Stimulated activated naive B cell treated with anti-CD40 and anti-IgM and Interleukin-4, amounts not matched to agents 10 μg/mL and 1 μg/mL and 100 μg/mL, for 72 hours (primary cell): Measurements from ENCODE around the gene ZNF862.

Source experiments
- ATAC-seq, 2 donors: fragments of 150-1000 bp; cut with Tn5 transposase; replicated peaks; 2 replicates each; pipeline ENCODE4 v1.10.0; 2021; ENCODE audit warnings: moderate library complexity in 1 of 2
- DNase-seq: peaks from one replicate; pipeline ENCODE4 v3.0.0; 2021
- H3K27ac Mint-ChIP-seq: one replicate; pipeline ENCODE4 v1.8.0; 2022; ENCODE audit warnings: mild to moderate bottlenecking, mixed read lengths
- H3K27me3 Mint-ChIP-seq, 2 donors: one replicate each; pipeline ENCODE4 v1.8.0; 2022; ENCODE audit warnings: mixed read lengths in 2 of 2
- H3K36me3 Mint-ChIP-seq, 2 donors: one replicate each; pipeline ENCODE4 v1.8.0; 2022; ENCODE audit warnings: mixed read lengths in 2 of 2, mild to moderate bottlenecking in 1 of 2
- H3K4me1 Mint-ChIP-seq, 2 donors: one replicate each; pipeline ENCODE4 v1.8.0; 2022; ENCODE audit warnings: mixed read lengths in 2 of 2, mild to moderate bottlenecking in 1 of 2
- H3K4me3 Mint-ChIP-seq, 2 donors: one replicate each; pipeline ENCODE4 v1.8.0; 2022; ENCODE audit warnings: mild to moderate bottlenecking in 2 of 2, mixed read lengths in 2 of 2, moderate library complexity in 1 of 2
- H3K9me3 Mint-ChIP-seq, 2 donors: one replicate each; pipeline ENCODE4 v1.8.0; 2022; ENCODE audit warnings: mixed read lengths in 2 of 2, mild to moderate bottlenecking in 1 of 2

Gene ZNF862

DNA sequence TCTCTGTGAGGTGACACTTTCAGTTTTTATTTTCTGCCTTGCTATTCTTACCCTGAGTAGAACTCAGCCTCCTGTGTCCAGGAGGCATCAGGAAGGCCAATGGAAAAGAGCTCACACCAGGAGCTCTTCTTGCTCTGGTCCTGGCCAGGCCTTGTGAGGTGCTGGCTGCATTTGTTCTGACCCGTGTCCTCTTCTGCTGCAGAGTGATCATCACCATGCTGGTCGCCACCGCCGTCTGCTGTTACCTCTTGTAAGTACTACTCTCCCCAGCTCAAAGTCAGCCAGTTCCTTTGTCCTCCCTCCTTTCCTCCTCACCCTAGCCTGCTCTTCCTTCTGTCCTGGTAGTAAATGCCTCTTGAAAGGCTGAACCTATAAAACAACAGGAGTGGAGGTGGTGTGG lies 37.2 kb downstream of the ZNF862 start:
- H3K9me3 Mint-ChIP-seq = no peaks in the 10 kb centered on the region
- H3K27me3 Mint-ChIP-seq = no peaks in the 10 kb centered on the region

GRCh38 chr7:149877890-149878522 lies 39.8 kb downstream of the ZNF862 start:
- H3K4me3 Mint-ChIP-seq = no peak overlapping the region
- ATAC-seq (no peak), DNase-seq (no peak)
- H3K9me3 Mint-ChIP-seq = no peaks in the 10 kb centered on the region
- H3K36me3 Mint-ChIP-seq = peaks cover 10 to 38% of the 10 kb centered on the region in 2 donors
- peaks cover 14 to 20% of the 10 kb centered on the region in 2 donors for H3K4me1 Mint-ChIP-seq
- H3K27me3 Mint-ChIP-seq = no peaks in the 10 kb centered on the region
- no peak overlapping the region for H3K27ac Mint-ChIP-seq

More for the DNA sequence above, 37.2 kb downstream of the ZNF862 start:
- H3K4me1 Mint-ChIP-seq = peaks cover 25 to 43% of the 10 kb centered on the region in 2 donors
- H3K36me3 Mint-ChIP-seq = peaks cover 7 to 30% of the 10 kb centered on the region in 2 donors
- peak overlapping the region in 1 of 2 donors; percentile 11 for H3K4me3 Mint-ChIP-seq
- ATAC-seq (no peak), DNase-seq (no peak)
- peak overlapping the region; percentile 45 for H3K27ac Mint-ChIP-seq

DNA sequence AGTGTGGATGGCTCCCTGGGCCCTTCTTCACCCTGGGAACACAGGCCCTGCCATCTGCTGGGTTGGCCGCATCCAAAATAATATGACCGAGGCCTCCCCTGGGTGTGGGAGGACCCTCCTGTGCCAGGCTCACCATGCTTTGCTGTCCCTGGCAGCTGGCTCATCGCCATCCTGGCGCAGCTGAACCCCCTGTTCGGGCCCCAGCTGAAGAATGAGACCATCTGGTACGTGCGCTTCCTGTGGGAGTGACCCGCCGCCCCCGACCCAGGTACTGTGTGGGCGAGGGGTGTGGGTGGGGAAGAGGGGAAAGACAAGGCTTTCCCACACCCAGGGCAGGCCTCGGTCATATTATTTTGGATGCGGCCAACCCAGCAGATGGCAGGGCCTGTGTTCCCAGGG lies 40.3 kb downstream of the ZNF862 start:
- H3K36me3 Mint-ChIP-seq = peaks cover 10 to 38% of the 10 kb centered on the region in 2 donors
- no peak overlapping the region for H3K27ac Mint-ChIP-seq
- peaks cover 15 to 23% of the 10 kb centered on the region in 2 donors for H3K4me1 Mint-ChIP-seq

DNA sequence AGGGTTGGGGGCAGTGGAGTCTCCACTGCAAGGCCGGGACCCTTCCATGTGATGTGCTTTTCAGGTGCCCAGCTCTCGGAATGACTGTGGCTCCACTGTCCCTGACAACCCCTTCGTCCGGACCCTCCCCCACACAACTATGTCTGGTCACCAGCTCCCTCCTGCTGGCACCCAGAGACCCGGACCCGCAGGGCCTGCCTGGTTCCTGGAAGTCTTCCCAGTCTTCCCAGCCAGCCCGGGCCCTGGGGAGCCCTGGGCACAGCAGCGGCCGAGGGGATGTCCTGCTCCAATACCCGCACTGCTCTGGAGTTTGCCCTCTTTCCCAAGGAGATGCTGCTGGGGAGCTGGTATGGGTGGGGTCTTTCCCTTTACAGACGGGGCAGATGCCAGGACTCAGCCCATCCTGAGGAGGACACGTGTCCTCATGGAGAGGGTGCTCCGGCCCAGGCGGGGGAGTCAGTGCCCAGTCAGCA lies 41.1 kb downstream of the ZNF862 start:
- Mint-ChIP-seq H3K4me1 (peaks cover 13 to 18% of the 10 kb centered on the region in 2 donors), H3K27ac (no peak overlapping the region), H3K4me3 (no peak overlapping the region), H3K9me3 (no peaks in the 10 kb centered on the region), H3K36me3 (peaks cover 10 to 38% of the 10 kb centered on the region in 2 donors), H3K27me3 (no peaks in the 10 kb centered on the region)
- ATAC-seq (no peak), DNase-seq (no peak)

More for the DNA sequence above, 40.3 kb downstream of the ZNF862 start:
- Mint-ChIP-seq H3K4me3 (no peak overlapping the region), H3K27me3 (no peaks in the 10 kb centered on the region), H3K9me3 (no peaks in the 10 kb centered on the region)
- DNase-seq (no peak), ATAC-seq (no peak)

- ATAC-seq (no peak), DNase-seq (no peak)
- Mint-ChIP-seq H3K27ac (peak overlapping the region; percentile 20), H3K4me1 (peaks cover 7 to 12% of the 10 kb centered on the region in 2 donors), H3K9me3 (no peaks in the 10 kb centered on the region), H3K36me3 (peaks cover 10 to 38% of the 10 kb centered on the region in 2 donors), H3K4me3 (no peak overlapping the region), H3K27me3 (no peaks in the 10 kb centered on the region)
Observed at GRCh38 chr7:149879766-149880637, 41.8 kb downstream of the ZNF862 start.

- Mint-ChIP-seq H3K36me3 (peaks cover 8 to 34% of the 10 kb centered on the region in 2 donors), H3K27ac (peak overlapping the region; percentile 86), H3K4me1 (peaks cover 4 to 6% of the 10 kb centered on the region in 2 donors), H3K27me3 (no peaks in the 10 kb centered on the region), H3K9me3 (no peaks in the 10 kb centered on the region), H3K4me3 (no peak overlapping the region)
- ATAC-seq = no peak
- no peak for DNase-seq
Observed at GRCh38 chr7:149880638-149881311, 42.6 kb downstream of the ZNF862 start.

- H3K4me1 Mint-ChIP-seq = peaks cover 11 to 12% of the 10 kb centered on the region in 2 donors
- H3K27ac Mint-ChIP-seq = no peak overlapping the region
- no peak for DNase-seq
- H3K27me3 Mint-ChIP-seq = no peaks in the 10 kb centered on the region
- H3K36me3 Mint-ChIP-seq = peaks cover 8 to 31% of the 10 kb centered on the region in 2 donors
- no peak overlapping the region for H3K4me3 Mint-ChIP-seq
- ATAC-seq = no peak
- no peaks in the 10 kb centered on the region for H3K9me3 Mint-ChIP-seq
Observed at GRCh38 chr7:149881328-149882247, 43.4 kb downstream of the ZNF862 start.

- peaks cover 8 to 31% of the 10 kb centered on the region in 2 donors for H3K36me3 Mint-ChIP-seq
- peaks cover 14 to 17% of the 10 kb centered on the region in 2 donors for H3K4me1 Mint-ChIP-seq
- no peaks in the 10 kb centered on the region for H3K27me3 Mint-ChIP-seq
- H3K9me3 Mint-ChIP-seq = no peaks in the 10 kb centered on the region
- no peak for ATAC-seq
- no peak overlapping the region for H3K4me3 Mint-ChIP-seq
- no peak for DNase-seq
- H3K27ac Mint-ChIP-seq = no peak overlapping the region
Observed at GRCh38 chr7:149882248-149883047, 44.3 kb downstream of the ZNF862 start.

DNA sequence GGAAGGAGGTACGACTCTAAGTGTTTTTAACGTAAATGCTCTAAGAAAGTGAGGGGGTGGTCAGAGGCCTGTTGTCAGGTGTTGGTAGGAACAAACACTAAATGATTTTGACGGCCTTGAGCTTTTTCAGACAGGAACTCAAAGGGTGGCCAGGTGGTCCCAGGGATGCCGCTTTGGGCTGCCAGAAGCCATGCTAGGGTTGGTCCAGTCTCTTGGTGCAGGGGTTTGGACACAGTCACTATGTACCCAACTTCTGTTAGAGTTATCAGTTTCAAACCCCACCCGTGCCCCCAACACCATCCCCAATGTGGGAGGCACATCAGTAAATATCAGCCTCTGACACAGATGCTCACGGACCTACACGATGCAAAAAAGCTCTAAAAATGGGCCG lies 44.9 kb downstream of the ZNF862 start:
- peak overlapping the region; percentile 75 for H3K27ac Mint-ChIP-seq
- H3K4me3 Mint-ChIP-seq = no peak overlapping the region
- ATAC-seq = no peak

GRCh38 chr7:149883452-149883861 lies 45.3 kb downstream of the ZNF862 start:
- Mint-ChIP-seq H3K27me3 (no peaks in the 10 kb centered on the region), H3K36me3 (peaks cover 10 to 21% of the 10 kb centered on the region in 2 donors), H3K9me3 (no peaks in the 10 kb centered on the region), H3K4me3 (no peak overlapping the region), H3K27ac (peak overlapping the region; percentile 75), H3K4me1 (peaks cover 14 to 22% of the 10 kb centered on the region in 2 donors)
- DNase-seq (peak; percentile 35), ATAC-seq (peak; percentile 86 to 90)

More for the DNA sequence above, 44.9 kb downstream of the ZNF862 start:
- Mint-ChIP-seq H3K27me3 (no peaks in the 10 kb centered on the region), H3K9me3 (no peaks in the 10 kb centered on the region), H3K36me3 (peaks cover 10 to 25% of the 10 kb centered on the region in 2 donors), H3K4me1 (peaks cover 14 to 18% of the 10 kb centered on the region in 2 donors)
- DNase-seq = no peak

DNA sequence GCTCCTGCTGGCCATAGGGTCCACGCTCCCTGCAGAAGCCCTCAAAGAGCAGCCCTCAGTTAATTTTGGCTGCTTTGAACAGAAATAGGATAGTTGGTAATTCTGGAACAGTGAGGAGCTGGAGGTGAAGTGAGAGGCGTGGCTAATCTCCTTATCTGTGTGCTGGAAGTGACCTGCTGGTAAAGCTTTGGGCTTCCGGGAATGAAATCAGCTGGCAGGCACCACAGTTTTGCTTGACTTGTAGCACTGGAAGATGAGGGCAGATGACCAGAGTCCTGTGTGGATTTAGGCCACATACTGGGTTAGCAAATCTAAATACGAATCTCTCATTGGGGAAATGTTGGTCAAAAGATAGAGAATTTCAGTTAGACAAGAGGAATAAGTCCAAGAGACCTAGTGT lies 45.8 kb downstream of the ZNF862 start:
- H3K27me3 Mint-ChIP-seq = no peaks in the 10 kb centered on the region
- H3K36me3 Mint-ChIP-seq = peaks cover 10 to 19% of the 10 kb centered on the region in 2 donors
- no peaks in the 10 kb centered on the region for H3K9me3 Mint-ChIP-seq
- ATAC-seq (no peak), DNase-seq (no peak)
- H3K4me1 Mint-ChIP-seq = peaks cover 14 to 24% of the 10 kb centered on the region in 2 donors
- no peak overlapping the region for H3K4me3 Mint-ChIP-seq
- no peak overlapping the region for H3K27ac Mint-ChIP-seq

DNA sequence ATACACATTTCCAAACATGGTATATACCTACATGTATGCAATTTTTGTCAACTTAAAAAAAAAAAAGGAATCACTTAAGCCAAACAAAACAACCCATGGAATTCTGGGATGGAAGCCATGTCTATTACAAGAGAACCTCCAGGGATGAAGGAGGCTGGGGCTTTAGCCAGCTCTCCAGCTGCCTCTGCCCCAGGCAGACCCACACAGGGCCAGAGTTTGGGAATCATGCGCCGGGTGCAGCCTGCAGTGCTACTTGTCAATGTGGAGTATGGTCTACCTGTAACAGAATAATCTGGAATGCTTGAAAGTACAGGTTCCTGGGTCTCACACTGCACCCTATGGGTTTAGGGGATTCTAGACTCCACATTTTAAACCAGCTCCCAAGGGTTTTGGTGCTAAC lies 46.4 kb downstream of the ZNF862 start:
- DNase-seq = no peak

More for the DNA sequence above, 46.4 kb downstream of the ZNF862 start:
- H3K36me3 Mint-ChIP-seq = peaks cover 8 to 17% of the 10 kb centered on the region in 2 donors
- H3K27me3 Mint-ChIP-seq = no peaks in the 10 kb centered on the region
- H3K4me1 Mint-ChIP-seq = peaks cover 14 to 24% of the 10 kb centered on the region in 2 donors
- no peaks in the 10 kb centered on the region for H3K9me3 Mint-ChIP-seq
- H3K4me3 Mint-ChIP-seq = no peak overlapping the region
- no peak for ATAC-seq
- no peak overlapping the region for H3K27ac Mint-ChIP-seq
